ENCODE measurements around the gene MYPN. TPM values are rescaled to one million over a fixed set of nuclear protein-coding genes. Genes with fewer than 3 reads are reported as not detected.

Gene MYPN
- polyA plus RNA-seq, 3 donors, result 0.03 to 0.25 (median 0.11) TPM

GRCh38 chr10:68086910-68087684, 22.2 kb upstream of the MYPN start:
- no peak overlapping the region for H3K27ac ChIP-seq (ENCODE audit: low read depth, low read length)
- WGBS, 3 donors, result 66 to 89% (median 88%) methylated on average over 7 of the region's 7 CpGs

DNA sequence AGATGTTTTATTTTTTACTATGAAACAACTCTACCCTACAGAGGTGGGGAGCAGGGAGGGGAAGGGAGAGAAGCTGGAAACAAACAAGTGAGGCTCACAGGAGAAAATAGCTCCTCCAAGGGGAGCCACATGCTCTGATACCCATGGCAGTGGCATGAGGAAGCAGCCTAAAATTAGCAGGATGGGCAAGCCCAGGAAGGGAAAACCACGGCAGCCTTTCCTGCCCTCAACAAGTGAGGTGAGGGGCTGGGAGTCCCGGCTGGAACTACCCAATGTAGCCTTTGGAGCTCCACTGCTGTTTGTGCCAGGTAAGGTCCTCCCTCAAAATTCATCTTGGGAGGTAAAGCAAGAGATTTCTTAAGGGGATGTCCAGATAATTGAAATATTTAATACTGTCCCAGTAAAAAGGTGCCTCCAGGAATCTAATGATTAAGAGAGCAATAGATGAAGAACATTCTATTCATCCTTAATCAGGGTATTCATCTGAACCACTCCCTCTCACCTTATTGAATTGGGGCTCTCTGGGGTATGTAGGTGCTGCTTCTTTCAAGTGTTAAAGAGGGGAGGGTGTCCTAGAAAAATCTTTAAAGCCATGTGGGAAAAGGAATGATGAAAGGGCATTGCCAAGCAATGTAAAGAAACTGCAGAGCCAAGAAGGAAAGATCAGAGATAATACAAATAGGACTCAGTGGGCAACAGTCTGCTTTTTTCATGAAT, 21.4 kb upstream of the MYPN start:
- no peak overlapping the region for H3K27ac ChIP-seq (ENCODE audit: low read depth, low read length)
- 41 to 51% (median 47%) methylated on average over 2 of the region's 2 CpGs for WGBS, 3 donors

DNA sequence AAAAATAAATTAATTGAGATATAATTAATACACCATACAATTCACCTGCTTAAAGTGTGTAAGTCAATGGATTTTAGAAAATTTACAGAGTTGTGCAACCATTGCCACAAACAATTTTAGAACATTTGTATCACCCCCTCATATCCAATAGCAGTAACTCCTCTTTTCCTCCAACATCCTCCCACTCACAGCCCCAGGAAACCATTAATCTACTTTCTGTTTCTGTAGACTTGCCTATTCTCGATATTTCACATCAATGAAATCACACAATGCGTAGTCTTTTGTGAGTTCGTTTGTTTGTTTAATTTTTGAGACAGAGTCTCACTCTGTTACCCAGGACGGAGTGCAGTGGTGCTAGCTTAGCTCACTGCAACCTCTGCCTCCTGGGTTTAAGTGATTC, 20.5 kb upstream of the MYPN start:
- WGBS, 3 donors, result 34 to 75% (median 49%) methylated on average over 4 of the region's 4 CpGs
- no peak overlapping the region for H3K27ac ChIP-seq (ENCODE audit: low read depth, low read length)

DNA sequence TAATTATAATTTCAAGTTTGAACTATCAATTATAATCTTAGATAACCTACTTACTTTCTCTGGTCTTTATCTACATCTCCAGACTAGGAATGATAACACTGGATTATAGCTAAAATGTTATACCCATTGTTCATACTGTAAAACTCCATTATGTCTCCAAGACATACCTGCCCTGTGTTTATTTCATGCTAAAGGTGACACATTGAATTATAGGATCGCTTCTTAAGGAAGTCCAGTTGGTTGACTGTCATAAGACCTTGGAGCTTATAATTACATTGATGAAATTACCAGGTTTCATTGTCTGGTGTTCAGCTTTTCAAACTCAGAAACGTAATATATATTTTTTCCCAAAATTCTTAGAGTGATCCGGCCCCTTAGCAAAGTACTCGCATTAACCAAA, 18.7 kb upstream of the MYPN start:
- no peak overlapping the region for H3K27ac ChIP-seq (ENCODE audit: low read depth, low read length)
- 70 to 79% (median 78%) methylated on average over 4 of the region's 4 CpGs for WGBS, 3 donors

DNA sequence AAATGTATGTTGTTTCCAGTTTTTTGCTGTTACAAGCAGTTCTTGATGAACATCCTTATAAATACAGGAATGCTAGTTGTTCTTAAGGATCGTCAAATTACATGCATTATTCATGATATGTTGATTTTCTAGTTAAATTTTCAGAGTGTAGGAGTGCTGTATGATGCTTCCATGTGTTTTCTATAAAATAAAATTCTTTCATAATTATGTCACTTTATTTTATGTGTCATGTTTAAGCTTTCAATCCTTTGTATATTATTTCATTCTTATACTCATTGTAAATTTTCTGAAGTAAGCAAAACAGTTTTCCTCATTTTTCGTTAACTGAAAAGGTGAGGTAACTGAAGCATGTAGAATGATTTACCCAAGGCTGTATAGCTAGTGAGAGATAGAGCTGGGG, 16.8 kb upstream of the MYPN start:
- no peak overlapping the region for H3K27ac ChIP-seq (ENCODE audit: low read depth, low read length)
- 93 to 96% (median 94%) methylated on average over 2 of the region's 2 CpGs for WGBS, 3 donors

DNA sequence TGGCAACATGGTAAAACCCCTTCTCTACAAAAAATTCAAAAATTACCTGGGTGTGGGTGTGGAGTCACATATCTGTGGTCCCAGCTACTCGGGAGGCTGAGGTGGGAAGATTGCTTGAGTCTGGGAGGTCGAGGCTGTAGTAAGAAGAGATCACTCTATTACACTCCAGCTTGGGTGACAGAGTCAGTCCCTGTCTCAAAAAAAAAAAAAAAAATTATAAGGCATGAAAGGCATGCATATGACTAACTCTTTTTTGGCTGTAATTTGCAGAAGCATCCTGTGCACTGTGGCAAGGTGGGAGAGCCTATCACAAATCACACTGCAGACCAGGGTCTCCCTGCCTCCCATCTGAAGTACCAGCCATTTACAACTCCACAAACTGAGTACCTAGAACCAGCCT, 14.1 kb upstream of the MYPN start:
- H3K27ac ChIP-seq (ENCODE audit: low read depth, low read length), result no peak overlapping the region
- 75 to 83% (median 75%) methylated on average over 2 of the region's 2 CpGs for WGBS, 3 donors

DNA sequence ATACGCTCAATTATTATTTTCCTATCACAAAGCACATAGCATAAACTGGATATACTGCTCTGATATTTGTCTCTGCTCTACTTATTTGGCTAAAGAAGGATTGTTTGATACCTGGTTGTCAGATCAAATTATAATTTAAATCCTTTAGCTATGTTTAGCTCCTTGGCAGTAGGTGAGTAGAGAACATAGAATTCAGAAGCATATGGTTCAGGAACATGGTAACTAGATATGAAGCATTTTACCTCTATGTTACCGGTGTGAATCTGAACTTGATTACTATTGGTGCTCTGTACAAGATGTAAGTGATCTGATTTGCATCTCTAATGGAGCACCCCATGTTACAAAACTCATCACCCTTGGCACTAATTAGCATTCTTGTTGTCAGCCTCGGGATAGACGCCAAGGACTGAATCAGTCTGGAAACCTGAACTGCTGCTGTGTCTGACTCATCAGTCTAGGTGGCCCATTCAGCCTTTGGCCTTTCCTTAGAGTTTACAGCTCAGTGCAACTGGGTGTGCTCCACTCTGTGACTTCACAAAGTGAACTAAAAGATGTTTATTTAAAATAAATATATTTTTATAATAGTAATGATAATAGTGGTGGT, 12.3 kb upstream of the MYPN start:
- H3K27ac ChIP-seq (ENCODE audit: low read depth, low read length), result no peak overlapping the region
- WGBS, 3 donors, result 57 to 63% (median 59%) methylated on average over 4 of the region's 4 CpGs

DNA sequence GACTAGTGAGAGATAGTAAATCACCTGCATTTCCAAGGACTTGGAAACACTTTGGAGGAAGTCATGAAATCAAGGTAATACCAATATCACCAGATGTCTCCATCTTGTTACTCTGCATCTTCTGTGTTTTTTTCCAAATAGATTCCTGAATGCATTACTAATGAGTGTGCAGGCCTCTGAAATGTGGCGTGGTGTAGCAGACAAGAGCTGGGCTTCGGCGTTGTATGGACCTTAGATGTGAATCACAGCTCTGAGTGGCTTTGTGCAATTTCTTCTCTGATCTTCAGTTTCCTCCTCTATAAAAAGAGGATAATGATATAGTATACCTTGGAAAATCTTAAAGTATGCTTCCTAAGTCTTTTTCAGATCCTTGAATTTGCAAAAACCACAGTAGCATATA, 9.6 kb upstream of the MYPN start:
- H3K27ac ChIP-seq (ENCODE audit: low read depth, low read length), result no peak overlapping the region
- 96 to 99% (median 97%) methylated on average over 3 of the region's 3 CpGs for WGBS, 3 donors

- 77 to 89% (median 87%) methylated on average over 2 of the region's 2 CpGs for WGBS, 3 donors
These were observed 8.2 kb upstream of the MYPN start for GRCh38 chr10:68101066-68101465.

GRCh38 chr10:68103261-68103878, 5.9 kb upstream of the MYPN start:
- no peak overlapping the region for H3K27ac ChIP-seq (ENCODE audit: low read depth, low read length)
- WGBS, 3 donors, result 80 to 89% (median 84%) methylated on average over 4 of the region's 4 CpGs

More at GRCh38 chr10:68101066-68101465, 8.2 kb upstream of the MYPN start:
- H3K27ac ChIP-seq (ENCODE audit: low read depth, low read length), result no peak overlapping the region

- H3K27ac ChIP-seq (ENCODE audit: low read depth, low read length), result no peak overlapping the region
- 93 to 98% (median 94%) methylated on average over 3 of the region's 3 CpGs for WGBS, 3 donors
These were observed 5.4 kb upstream of the MYPN start for GRCh38 chr10:68103901-68104300.

GRCh38 chr10:68105820-68106219, 3.5 kb upstream of the MYPN start:
- WGBS, 3 donors, result 53 to 78% (median 74%) methylated on average over 3 of the region's 3 CpGs
- no peak overlapping the region for H3K27ac ChIP-seq (ENCODE audit: low read depth, low read length)

- WGBS, 3 donors, result 53 to 87% (median 73%) methylated on average over 3 of the region's 3 CpGs
- H3K27ac ChIP-seq (ENCODE audit: low read depth, low read length), result no peak overlapping the region
These were observed 2.6 kb upstream of the MYPN start for GRCh38 chr10:68106656-68107055.

- H3K27ac ChIP-seq (ENCODE audit: low read depth, low read length), result no peak overlapping the region
- 41 to 97% (median 90%) methylated on average over 1 of the region's 1 CpG for WGBS, 3 donors
These were observed 1.6 kb upstream of the MYPN start for GRCh38 chr10:68107651-68108050.

- H3K27ac ChIP-seq (ENCODE audit: low read depth, low read length), result no peak overlapping the region
- WGBS, 3 donors, result 40 to 91% (median 87%) methylated on average over 3 of the region's 3 CpGs
These were observed 1.2 kb upstream of the MYPN start for GRCh38 chr10:68108051-68108450.

GRCh38 chr10:68108653-68109052, 635 bp upstream of the MYPN start:
- 88 to 95% (median 92%) methylated on average over 11 of the region's 11 CpGs for WGBS, 3 donors
- H3K27ac ChIP-seq (ENCODE audit: low read depth, low read length), result no peak overlapping the region

- no peak overlapping the region for H3K27ac ChIP-seq (ENCODE audit: low read depth, low read length)
- 26 to 66% (median 57%) methylated on average over 2 of the region's 2 CpGs for WGBS, 3 donors
These were observed 739 bp downstream of the MYPN start for GRCh38 chr10:68110027-68110426.

- no peak overlapping the region for H3K27ac ChIP-seq (ENCODE audit: low read depth, low read length)
- 51 to 93% (median 89%) methylated on average over 2 of the region's 2 CpGs for WGBS, 3 donors
These were observed 2.3 kb downstream of the MYPN start for GRCh38 chr10:68111584-68111983.

- 77 to 97% (median 95%) methylated on average over 1 of the region's 1 CpG for WGBS, 3 donors
- no peak overlapping the region for H3K27ac ChIP-seq (ENCODE audit: low read depth, low read length)
These were observed 3.5 kb downstream of the MYPN start for GRCh38 chr10:68112837-68113236.
